Measurements from ENCODE around the gene CA10. TPM values are rescaled to one million over a fixed set of nuclear protein-coding genes. Genes with fewer than 3 reads are reported as not detected.

The CA10 gene
- total RNA-seq, 1 donor from 2014 or later: 2.2 TPM

DNA sequence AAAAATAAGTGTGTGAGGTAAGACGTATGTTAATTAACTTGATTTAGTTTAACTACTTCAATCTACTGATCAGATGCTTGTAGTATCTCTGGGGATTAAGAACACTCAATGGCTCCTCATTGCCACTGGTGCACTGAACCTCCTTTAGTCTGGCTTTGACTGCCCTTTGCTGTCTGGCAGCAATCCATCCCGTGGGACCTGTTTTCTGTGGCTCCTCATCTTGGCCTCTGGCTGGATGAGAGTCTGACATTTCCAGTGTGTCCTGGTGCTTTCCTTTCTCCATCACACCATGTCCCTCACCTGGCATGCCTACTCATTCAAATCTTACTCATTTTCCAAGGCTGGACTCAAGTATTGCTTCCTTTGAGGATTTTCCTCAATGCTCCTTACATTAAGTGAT lies 212.2 kb downstream of the CA10 start:
- no peak for DNase-seq (ENCODE audit: extremely low spot score, unreplicated experiment)
- Mint-ChIP-seq H3K4me3 (no peak overlapping the region), H3K36me3 (no peaks in the 10 kb centered on the region), H3K27me3 (peaks cover 18% of the 10 kb centered on the region), H3K27ac (no peak overlapping the region), H3K4me1 (ENCODE audit: unreplicated experiment) (no peaks in the 10 kb centered on the region), H3K9me3 (no peaks in the 10 kb centered on the region)
- TF ChIP-seq, protein P1, sequence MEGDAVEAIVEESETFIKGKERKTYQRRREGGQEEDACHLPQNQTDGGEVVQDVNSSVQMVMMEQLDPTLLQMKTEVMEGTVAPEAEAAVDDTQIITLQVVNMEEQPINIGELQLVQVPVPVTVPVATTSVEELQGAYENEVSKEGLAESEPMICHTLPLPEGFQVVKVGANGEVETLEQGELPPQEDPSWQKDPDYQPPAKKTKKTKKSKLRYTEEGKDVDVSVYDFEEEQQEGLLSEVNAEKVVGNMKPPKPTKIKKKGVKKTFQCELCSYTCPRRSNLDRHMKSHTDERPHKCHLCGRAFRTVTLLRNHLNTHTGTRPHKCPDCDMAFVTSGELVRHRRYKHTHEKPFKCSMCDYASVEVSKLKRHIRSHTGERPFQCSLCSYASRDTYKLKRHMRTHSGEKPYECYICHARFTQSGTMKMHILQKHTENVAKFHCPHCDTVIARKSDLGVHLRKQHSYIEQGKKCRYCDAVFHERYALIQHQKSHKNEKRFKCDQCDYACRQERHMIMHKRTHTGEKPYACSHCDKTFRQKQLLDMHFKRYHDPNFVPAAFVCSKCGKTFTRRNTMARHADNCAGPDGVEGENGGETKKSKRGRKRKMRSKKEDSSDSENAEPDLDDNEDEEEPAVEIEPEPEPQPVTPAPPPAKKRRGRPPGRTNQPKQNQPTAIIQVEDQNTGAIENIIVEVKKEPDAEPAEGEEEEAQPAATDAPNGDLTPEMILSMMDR (conservative IDR thresholded peaks at IDR 0.05): no peak

DNA sequence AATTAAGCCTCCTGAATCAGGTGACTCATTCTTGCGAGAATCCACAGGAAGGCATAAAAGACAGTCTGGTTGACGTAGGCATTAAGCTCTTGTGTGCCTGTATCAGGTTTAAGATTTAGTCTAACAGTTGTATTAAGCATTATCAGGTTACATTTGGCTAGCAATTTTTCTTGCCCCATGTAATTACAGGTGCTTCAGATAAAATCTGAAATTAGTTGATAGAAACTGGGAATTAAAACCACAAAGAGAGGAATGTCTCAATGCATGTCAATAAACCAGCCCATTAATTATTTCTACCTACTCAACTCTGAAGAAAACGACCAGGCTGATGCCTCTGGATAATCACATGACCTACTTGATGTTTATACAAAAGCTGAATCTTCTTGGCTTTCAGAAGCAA lies 217.2 kb downstream of the CA10 start:
- DNase-seq (ENCODE audit: extremely low spot score, unreplicated experiment): no peak
- Mint-ChIP-seq H3K4me3 (no peak overlapping the region), H3K27me3 (peaks cover 10% of the 10 kb centered on the region), H3K27ac (no peak overlapping the region), H3K4me1 (ENCODE audit: unreplicated experiment) (no peaks in the 10 kb centered on the region), H3K9me3 (no peaks in the 10 kb centered on the region), H3K36me3 (no peaks in the 10 kb centered on the region)
- TF ChIP-seq, protein P1 (conservative IDR thresholded peaks at IDR 0.05): no peak

DNA sequence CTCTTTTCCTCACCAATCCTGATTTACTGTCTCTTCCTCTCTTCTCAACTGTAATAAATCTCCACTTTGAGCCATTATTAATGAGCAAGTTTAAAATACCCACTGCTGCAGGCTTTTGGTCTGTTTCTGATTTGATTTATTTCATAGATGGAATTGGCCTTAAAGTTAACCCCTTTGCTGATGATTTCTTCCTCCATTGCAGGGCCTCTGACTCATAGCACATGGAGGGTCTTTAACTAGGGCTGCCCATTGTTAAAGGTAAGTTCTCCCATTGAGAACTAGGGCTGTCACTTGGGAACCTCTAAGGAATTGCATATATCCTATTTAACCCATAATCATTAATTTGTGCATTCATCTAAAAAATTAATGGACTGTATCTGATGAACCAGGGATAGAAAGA lies 221.2 kb downstream of the CA10 start:
- no peak for DNase-seq (ENCODE audit: extremely low spot score, unreplicated experiment)
- no peak overlapping the region for H3K4me3 Mint-ChIP-seq
- H3K36me3 Mint-ChIP-seq: no peaks in the 10 kb centered on the region
- TF ChIP-seq, protein P1 (conservative IDR thresholded peaks at IDR 0.05): no peak
- H3K9me3 Mint-ChIP-seq: no peaks in the 10 kb centered on the region
- H3K27ac Mint-ChIP-seq: no peak overlapping the region
- H3K4me1 Mint-ChIP-seq (ENCODE audit: unreplicated experiment): no peaks in the 10 kb centered on the region
- peaks cover 12% of the 10 kb centered on the region for H3K27me3 Mint-ChIP-seq

DNA sequence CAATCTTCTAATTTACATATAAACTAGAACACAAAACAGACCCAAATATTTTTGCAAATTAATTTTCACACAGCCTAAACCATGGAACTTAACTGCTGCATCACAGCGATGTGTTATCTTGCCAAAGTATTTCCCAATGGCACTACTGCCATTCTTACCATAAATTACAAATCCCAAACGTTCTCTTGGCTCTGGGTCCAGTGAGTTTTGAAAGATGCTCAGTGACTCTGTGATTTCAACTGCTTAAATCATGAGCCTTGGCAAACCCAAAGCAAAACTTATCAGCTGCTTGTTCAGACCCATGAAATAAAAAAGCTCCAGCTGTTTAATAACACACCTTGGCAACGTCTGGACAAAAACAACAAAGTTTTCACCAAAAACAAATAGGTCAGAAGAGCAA lies 223.0 kb downstream of the CA10 start:
- no peak overlapping the region for H3K27ac Mint-ChIP-seq
- DNase-seq (ENCODE audit: extremely low spot score, unreplicated experiment): no peak
- H3K4me1 Mint-ChIP-seq (ENCODE audit: unreplicated experiment): no peaks in the 10 kb centered on the region
- no peaks in the 10 kb centered on the region for H3K36me3 Mint-ChIP-seq
- TF ChIP-seq, protein P1 (conservative IDR thresholded peaks at IDR 0.05): no peak
- no peak overlapping the region for H3K4me3 Mint-ChIP-seq
- no peaks in the 10 kb centered on the region for H3K9me3 Mint-ChIP-seq
- H3K27me3 Mint-ChIP-seq: peaks cover 12% of the 10 kb centered on the region

DNA sequence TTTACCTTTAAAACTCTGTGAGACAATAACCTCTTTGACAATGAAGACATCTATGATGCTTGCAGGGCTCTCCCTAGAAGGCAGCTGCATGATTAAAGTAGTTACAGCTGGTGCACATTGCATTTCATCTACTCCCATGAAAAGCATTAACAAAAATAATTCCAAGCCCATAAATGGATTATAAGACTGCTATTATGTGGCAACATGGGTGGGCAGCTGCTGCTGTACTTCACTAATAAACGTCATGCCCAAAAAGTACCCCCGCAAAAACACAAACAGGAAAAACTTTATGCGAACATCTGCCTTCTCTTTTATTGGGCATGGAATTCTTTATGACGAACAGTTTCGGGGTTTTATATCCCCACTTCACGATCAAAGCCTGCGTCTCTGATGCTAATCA lies 224.9 kb downstream of the CA10 start:
- H3K36me3 Mint-ChIP-seq: no peaks in the 10 kb centered on the region
- no peaks in the 10 kb centered on the region for H3K9me3 Mint-ChIP-seq
- H3K27ac Mint-ChIP-seq: no peak overlapping the region
- peaks cover 12% of the 10 kb centered on the region for H3K27me3 Mint-ChIP-seq
- TF ChIP-seq, protein P1 (conservative IDR thresholded peaks at IDR 0.05): no peak
- no peak overlapping the region for H3K4me3 Mint-ChIP-seq
- no peaks in the 10 kb centered on the region for H3K4me1 Mint-ChIP-seq (ENCODE audit: unreplicated experiment)
- no peak for DNase-seq (ENCODE audit: extremely low spot score, unreplicated experiment)

DNA sequence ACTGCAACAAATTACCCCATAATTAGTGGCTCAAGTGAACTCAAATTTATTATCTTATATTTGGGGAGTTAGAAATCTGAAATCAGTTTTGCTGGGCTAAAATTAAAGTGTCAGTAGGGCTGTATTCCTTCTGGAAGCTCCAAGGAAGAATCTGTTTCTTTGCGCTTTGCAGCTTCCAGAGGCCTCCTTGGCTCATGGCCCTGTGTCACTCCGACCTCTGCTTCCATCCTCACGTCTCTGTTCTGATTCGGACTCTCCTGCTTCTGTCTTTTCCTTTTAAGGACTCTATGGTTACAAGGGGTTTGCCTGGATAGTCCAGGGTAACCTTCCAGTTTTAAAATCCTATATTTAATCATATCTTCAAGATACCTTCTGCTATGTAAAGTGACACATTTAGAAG lies 232.1 kb downstream of the CA10 start:
- H3K36me3 Mint-ChIP-seq: no peaks in the 10 kb centered on the region
- TF ChIP-seq, protein P1 (conservative IDR thresholded peaks at IDR 0.05): no peak
- H3K4me3 Mint-ChIP-seq: no peak overlapping the region
- H3K27ac Mint-ChIP-seq: no peak overlapping the region
- H3K4me1 Mint-ChIP-seq (ENCODE audit: unreplicated experiment): no peaks in the 10 kb centered on the region
- H3K9me3 Mint-ChIP-seq: no peaks in the 10 kb centered on the region
- DNase-seq (ENCODE audit: extremely low spot score, unreplicated experiment): no peak
- peaks cover 7% of the 10 kb centered on the region for H3K27me3 Mint-ChIP-seq

Measured in type B pancreatic cell (in vitro differentiated cells).